Stimulated activated naive CD4-positive, alpha-beta T cell treated with Interleukin-2 at 50 U/mL for 16 hours (primary cell): ENCODE measurements around the gene EPHB3.

Source experiments
- DNase-seq: peaks from one replicate; lab custom pipeline; 2025; lab: John Stamatoyannopoulos, UW

Gene EPHB3

DNA sequence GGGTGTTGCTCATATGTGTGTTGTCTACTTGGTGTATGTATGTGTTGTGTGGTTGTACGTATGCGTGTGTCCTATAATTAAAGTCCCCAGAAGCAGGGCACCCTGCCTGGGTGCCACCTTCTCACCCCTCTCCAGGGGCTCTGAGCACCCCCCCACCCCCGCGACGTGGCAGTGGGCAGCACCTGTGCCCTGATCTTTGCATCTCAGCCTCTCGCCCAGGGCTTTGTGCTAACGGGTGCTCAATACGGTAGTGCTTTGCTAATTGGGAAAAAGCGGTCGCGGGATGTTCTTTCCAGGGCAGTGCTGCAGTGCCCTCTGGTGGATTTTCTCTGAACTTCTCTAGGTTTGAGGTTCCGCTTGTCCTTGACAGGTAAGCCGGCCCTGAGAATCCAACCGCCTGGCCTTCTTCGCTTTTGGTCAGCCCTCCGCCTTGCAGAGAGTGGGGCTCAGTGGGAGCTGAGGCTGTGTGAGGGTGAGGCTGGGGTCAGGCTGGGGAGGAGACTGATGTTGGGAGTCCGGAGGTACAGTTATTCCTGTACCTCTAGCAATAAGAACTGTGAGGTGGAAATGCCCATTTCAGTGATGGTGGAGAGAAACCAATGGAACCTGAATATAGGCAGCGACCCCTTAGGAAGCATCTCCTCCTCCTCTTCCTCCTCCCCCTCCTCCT, 17.6 kb upstream of the EPHB3 start:
- peak; percentile 46 for DNase-seq

DNA sequence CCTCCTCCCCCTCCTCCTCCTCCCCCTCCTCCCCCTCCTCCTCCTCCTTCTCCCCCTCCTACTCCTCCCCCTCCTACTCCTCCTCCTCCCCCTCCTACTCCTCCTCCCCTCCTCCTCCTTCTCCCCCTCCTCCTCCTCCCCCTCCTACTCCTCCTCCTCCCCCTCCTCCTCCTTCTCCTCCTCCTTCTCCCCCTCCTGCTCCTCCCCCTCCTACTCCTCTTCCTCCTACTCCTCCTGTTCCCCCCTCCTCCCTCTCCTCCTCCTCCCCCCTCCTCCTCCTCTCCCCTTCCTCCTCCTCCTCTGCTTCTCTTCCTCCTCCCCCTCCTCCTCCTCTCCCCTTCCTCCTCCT, 17.1 kb upstream of the EPHB3 start:
- no peak for DNase-seq

DNA sequence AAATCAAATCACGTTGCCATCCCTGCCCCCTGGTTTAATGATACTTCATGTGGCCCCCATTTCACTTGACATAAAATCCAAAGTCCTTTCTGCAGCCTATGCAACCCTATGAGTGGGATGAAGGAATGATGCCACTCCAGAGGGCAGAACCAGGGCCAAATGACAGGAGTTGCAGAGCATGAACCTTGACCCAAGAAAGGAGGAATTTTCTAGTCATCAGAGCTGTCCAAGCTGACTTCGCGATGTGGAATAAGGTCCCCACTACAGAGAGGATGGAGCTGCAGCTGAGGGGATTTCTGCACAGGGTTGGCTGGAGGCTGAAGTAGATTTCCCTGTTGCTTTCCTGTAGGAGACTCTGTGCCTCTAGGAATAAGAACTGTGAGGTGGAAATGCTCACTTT, 15.8 kb upstream of the EPHB3 start:
- no peak for DNase-seq

DNA sequence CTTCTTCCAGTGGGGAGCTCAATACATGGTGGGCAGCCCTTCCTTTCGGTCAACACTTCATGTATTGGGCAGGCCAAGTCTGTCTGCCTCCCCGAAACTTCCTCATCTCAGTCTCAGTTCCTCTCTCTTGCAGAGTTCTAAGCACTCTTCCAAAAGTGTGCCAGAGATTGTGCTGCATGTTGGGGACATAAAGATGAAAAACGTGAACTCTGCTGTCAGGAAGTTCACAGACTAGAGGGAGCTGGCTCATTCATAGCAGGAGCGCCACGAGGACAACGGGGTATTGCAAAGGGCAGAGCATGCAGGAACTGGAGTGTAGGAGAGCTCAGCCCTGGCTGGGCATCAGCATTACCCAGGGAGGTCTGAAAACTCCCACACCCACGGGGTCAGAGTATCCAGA, 15.3 kb upstream of the EPHB3 start:
- no peak for DNase-seq

- DNase-seq, result no peak
These were observed 11.6 kb upstream of the EPHB3 start for GRCh38 chr3:184549796-184550577.

DNA sequence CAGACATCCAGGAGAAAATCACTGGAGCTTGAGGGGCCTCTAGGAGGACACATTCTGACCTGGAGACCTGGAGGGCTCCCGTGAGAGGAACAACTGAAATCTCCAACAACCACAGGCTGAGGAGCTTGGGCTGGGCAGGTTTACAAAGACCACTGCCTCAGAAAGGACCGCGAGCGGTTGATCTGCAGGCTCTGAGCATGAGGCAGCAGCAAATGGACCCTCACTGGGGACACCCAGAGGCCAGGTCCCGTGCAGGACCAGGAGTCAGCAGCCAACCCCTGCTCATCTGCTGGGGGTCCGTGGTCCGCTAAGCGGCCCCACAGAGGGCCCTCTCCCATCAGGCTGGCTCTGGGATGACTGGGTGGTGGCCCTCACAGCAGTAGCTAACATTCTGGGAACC, 10.5 kb upstream of the EPHB3 start:
- DNase-seq, result no peak

GRCh38 chr3:184551614-184552256, 9.8 kb upstream of the EPHB3 start:
- DNase-seq, result no peak

- DNase-seq, result no peak
These were observed 9.3 kb upstream of the EPHB3 start for GRCh38 chr3:184552296-184552695.

DNA sequence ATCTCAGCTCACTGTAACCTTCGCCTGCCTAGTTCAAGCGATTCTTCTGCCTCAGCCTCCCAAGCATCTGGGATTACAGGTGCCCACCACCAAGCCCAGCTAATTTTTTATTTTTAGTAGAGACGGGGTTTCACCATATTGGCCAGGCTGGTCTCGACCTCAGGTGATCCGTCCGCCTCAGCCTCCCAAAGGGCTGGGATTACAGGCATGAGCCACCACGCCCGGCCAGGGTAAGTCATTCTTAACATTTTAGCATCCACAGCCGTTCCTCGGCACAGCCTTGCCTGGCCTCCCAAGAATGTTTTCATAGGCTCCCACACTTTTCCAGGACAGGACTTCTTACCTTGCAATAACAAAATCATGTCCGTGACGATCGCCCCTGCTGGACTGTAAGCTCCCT, 8.7 kb upstream of the EPHB3 start:
- DNase-seq, result no peak

DNA sequence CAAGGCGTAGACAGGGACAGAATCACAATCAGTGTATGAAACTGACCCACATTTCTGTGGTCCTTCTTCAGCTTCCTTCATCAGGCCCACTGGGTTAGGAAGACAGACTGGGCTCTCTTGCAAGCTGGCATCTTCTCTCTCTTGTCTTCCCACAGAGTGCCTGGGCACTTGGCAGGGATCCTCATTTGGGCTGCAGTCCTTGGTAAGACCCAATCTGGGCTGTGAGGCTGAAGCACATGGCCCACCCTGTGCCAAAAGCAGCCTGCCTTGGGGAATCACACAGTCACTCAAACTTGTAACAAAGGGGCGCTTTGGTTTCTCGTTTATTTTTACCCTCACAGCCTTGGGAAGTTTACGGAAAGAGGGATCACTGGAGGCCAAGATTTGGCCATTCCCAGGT, 8.2 kb upstream of the EPHB3 start:
- no peak for DNase-seq

DNA sequence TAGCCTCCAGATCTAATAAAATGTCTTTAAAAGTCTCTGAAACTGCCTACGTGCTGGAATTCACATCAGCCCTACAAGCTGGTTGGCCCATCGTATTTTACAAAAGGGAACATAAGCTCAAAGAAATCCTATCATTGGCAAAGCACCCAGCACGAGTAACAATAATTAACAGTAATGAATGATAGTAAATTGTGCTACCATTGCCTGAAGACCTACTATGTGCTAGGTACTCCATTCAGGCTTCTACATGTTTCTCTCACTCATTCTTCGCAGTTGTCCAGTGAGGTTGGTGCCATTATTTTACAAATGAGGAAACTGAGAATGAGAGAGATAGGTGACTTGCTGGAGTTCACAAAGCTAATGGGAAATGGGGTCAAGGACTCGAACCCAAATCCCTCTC, 7.1 kb upstream of the EPHB3 start:
- DNase-seq, result no peak

DNA sequence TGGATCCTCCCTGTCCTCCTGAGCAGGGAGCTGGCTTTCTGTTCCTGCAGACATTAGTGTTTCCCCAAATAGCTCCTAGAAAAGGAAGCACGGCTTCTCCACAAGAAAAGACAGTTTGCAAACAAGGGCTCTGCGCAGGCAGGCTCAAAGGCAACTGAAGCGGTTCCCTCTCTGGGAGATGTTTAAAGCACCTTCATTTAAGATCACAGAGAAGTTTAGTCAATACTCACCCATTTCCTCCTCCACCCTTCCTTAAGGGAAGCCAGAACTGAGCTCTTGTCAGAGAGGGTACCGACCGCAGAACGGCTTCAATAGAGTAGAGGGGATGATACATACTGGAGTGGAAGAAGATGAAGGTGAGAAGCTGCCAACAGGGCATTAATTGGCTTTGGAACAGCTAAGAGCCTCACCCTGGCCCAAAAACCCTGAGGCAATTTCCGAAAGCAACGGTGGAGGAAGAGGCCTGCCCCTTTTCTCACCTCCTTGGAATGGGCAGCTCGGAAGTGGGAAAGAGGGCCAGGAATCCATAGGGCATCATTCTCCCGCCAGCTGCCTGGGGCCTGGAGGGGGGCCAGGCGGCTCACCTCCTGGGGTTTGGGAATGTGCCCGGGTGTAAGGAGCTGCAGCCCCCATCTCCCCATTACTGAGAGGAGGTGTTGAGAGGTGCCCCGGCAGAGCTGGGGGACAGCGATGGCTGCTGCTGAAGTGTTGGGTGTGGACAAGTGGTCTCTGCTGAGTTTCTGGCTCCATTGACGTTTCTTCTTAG, 4.8 kb upstream of the EPHB3 start:
- no peak for DNase-seq

DNA sequence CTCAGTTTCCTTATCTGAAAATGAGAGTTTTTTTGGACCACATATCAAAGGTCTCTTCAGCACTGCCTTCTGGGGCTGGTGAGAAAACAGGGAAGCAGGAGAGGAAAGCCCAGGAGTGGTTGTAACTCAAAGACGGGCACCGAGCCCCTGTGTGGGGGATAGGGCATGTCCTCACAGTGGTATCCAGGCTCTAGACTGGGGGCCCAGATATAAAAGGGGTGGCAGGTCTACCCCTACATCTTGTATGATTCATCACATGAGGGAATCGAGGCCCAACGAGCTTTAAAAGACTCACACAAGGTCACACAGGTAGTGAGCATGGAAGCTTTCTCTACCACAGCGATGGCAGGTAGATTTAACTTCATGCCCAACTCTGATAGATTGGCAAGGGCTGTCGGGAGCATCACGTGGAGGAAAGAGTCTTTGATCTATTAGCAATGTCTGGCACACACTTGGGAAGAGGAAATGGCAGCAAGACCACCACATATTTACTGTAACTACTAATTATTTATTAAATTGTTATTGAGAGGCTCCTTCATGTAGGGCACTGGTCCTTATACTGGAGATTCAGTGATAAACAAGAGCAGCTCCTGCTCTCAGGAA, 4.1 kb upstream of the EPHB3 start:
- DNase-seq, result no peak

DNA sequence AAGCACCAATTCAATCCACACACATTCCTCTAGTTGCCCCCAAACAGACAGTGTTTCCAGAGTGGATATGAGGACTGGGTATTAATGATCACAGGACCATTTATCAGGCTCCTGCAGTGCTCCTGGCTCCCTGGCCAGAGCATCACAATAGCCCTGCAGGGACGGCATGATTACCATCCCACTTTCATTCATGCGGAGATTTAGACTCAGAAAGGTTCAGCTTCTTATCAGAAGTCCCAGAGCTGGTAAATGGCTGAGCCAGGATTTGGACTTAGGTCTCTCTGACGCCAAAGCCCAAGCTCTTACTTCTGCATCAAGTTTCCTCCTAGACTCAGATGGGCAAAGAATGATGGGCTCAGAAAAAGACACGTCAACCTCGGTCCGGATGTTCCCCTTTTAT, 2.9 kb upstream of the EPHB3 start:
- DNase-seq, result no peak

- DNase-seq, result no peak
These were observed 2.2 kb upstream of the EPHB3 start for GRCh38 chr3:184559336-184559735.

- DNase-seq, result no peak
These were observed 1.1 kb upstream of the EPHB3 start for GRCh38 chr3:184560531-184560930.

- DNase-seq, result no peak
These were observed 610 bp downstream of the EPHB3 start for GRCh38 chr3:184561913-184562877.

- no peak for DNase-seq
These were observed 1.4 kb downstream of the EPHB3 start for GRCh38 chr3:184562878-184563560.

DNA sequence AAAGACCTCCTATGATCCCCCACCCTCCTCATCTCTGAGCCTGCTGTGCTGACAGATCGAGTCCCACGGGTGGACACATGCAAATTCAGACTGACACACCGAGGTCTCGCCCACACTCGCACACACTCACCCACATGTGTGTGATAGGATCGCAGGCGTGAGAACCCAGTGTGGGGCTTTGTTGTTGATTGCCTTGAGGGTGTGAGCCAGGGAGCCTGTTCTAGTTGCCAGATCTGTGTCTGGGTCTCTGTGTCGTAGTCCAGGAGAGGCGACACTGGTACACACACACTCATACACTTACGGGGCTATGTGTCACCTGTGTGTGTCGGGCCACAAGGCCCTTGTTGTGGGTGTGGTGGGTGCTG, 2.0 kb downstream of the EPHB3 start:
- DNase-seq, result no peak

- no peak for DNase-seq
These were observed 2.5 kb downstream of the EPHB3 start for GRCh38 chr3:184563941-184564684.
